HS-27A (cell line): ENCODE results near the gene RFX2.

Source experiments
- DNase-seq: peaks from one replicate; pipeline ENCODE4 v3.0.0-alpha.2; 2012; ENCODE audit warnings: low read depth, missing footprints

The RFX2 gene

DNA sequence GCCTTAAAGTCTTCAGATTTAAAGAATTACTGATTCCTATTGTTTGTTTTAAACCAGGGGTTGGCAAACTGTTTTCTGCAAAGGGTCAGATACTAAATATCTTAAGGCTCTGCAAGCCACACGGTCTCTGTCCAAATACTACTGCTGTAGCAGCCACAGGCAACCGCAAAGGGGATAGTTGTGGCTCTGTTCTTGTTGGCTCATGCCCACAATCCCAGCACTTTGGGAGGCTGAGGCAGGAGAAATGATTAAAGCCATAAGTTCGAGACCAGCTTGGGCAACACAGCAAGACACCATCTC, 154.7 kb downstream of the RFX2 start:
- DNase-seq, result no peak

DNA sequence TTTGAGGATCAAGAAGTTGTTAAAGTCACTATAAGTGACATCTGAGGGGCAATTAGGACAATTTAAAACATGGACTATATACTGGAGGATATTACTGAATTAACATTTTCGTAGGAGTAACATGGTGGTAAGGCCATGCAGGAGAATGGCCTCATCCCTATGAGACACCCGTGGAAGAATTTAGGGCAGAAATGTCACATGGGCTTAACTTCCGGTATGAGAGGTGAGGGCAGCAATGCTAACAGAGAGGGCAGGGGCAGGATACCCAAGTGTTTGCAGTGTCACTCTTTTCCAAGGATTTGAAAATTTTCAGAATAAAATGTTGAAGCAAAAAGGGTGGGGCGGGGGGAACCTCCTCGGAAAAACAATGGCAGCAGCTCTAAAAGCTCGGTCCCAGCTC, 156.0 kb downstream of the RFX2 start:
- no peak for DNase-seq

DNA sequence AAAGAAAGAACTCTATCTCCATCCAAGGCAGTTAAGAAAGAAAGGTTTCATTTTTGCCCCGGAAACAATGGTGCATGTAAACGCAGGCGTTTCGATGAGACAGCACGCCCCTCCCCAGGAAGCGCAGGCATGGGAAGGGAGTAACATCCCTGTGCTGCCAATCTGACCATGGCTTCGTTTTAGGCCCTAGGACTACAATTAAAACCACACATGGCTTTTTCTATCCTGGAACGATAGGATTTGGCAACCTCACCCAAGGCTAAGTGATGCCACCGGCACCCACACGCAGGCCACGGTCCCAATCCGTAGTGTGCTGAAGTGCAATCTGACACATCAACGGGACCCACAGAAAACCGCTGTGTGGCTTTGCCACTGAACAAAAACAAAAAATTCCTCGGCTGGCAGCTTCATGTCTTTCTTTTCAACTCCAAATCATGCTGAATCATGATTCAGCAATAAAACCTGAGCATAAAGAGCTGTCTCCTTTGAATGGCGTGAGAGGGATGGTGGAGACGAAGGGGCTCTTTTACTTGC, 156.6 kb downstream of the RFX2 start:
- no peak for DNase-seq

DNA sequence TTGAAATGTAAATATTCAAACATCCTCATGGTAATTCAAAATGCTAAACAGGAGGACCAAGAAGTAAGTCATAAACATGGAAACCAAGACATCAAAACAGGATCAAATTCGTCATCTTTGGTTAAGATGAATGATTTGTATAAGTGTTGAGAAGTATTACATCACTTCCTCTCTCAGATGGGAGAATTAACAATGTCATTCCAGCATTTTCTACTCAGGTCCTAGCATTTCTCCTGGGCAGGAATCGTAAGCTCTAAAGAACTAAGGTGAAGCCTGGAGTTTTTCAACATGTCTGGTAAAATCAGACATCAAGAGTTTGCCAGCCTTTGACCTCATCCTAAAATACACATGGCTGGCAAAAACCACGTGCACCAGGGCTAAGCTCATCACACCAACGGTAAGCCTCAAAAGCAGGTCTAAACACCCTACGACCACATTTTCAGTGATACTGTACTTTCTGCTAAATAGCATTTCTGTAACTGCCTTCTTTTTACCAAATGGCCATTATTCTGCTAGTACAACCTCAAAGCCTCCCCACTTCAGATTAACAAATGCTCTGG, 157.2 kb downstream of the RFX2 start:
- DNase-seq, result no peak

DNA sequence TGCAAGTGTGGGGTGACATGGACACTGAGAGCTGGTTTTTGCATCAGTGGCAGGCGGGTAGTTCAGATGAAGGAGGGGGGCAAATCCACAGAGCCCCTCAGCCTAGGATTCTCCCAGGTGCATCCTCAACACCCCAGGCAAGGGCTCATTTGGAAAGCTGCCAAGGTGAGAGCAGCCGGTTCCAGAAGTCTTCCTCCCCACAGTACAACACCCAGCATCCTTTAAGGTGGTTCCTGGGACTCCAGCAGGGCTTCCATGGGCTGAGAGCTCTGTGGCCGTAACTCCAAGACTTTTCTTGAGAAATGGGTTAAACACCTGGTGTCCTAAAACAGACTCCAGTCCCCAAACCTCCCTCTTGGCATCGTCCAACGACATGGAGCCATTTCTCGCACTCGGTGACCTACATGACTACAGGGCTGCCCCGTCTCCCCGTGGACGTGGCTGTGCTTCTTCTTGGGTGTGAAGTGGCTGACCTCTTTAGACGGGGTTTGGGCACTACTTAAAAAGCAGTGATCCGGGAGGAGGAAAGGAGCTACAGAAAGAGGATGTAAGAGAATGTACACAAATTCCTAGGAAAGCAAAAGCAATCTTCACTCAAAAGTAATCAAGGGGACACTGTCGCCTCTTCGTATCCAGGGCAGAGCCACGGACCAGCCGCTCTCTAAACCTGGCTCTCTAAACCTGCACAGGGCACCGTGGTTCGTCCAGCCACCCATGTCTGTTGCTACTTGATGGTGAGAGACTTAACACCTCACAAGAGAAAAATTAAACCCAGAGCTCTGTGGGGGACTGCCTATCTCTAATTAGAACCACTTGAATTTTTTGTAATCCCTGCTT, 157.9 kb downstream of the RFX2 start:
- DNase-seq, result no peak

DNA sequence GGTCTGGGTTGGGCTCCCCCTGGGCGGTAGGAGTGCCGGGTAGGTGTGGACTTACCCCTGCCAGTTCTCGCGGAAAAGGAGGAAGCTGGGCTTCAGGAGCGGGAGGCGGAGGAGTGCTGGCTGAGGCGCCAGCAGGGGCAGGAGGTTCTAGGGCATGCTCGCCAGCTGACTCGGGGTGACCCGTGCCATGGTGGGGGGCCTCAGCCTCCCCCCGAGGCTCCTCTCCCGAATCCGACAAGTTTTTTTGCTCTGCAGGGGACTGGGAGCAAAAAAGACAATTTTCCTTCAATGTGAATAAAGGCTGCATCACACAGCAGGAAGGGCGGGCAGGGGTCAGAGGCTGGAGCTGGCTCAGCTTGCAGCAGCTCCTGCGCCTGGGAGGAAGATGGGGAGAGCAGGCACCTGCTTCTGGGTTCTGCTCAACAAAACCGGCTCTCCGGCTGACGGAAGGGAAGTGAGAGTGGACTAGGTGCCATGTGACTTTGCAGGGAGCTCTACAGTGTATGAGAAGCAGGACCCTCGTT, 158.9 kb downstream of the RFX2 start:
- DNase-seq, result no peak

DNA sequence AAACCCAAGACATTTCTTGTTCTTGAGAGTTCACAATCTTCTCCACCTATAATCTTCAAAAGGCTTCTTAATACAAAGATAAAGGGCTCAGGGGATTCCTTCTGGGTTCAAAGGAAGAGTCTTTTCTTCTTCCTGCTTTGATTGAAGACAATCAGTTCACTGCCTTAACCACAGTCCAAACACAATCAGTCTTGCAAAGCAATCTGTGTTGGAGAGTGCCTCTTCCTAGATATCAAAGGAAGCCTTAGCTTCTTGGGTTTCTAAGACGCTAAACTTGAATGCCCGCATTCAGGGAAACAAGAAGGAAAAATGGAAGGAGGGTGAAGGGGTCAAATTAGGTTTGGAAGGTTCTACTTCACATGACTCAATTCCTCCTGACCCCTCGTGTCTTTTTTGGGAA, 159.6 kb downstream of the RFX2 start:
- DNase-seq, result no peak

DNA sequence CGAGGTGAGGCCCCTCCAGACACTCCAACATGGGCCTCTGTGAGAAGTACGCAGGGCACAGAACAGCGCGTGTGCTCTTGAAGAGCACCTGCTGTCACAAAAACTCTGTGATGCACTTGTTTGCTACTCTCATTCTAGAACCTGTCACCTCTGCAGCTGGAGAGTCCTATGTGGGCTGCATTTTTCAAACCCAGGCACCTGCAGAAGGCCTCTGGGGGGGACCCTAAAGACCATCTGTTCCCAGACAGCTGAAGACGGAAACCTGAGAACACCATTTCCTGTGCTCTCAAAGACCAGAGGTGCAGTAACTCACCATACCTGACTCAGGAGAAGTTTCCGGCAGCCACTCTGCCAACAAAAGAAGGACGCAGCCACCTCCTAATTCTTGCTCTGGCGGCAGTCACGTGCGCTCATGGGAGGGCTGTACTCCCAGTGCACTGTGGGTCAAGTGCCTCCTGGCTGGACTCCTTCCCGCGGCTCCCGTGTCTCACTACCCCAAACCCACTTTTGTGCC, 160.5 kb downstream of the RFX2 start:
- DNase-seq, result no peak

DNA sequence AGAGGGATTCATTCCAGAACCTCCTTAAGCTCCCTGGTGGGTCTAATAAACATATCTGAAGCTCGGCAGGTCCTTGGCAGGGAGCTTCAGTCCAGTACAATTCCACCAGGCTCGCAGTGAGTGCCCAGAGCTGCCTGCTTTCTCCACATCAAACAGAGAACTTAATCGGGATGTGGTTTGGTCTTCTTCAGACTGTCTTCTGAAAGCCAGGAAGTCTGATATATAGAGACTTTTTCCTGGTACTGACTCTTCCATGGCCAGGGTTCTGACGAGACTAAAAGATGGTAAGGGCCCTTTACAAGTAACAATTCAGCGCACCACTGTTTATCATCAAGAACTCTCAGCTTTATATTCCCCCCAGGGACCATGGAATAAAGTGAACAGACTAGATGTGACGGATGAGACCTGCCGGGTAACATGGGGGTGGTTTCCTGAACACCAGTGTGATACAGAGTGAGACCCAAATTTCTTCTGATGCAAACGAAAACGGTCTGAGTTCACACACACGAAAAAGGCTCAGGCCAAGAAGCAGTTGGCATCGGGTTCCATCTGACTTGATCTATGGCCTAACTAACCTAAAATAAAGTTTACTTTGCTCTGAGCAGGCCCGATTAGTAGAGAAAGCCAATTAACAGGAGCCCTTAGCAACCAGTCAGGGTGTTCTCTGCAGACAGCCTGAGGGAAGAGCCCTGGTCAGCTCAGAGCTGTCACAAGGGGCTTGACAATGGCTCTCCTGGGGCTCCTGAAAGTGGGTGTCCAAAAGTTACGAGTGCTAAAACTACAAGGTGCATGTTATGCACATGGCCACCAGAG, 161.3 kb downstream of the RFX2 start:
- no peak for DNase-seq

DNA sequence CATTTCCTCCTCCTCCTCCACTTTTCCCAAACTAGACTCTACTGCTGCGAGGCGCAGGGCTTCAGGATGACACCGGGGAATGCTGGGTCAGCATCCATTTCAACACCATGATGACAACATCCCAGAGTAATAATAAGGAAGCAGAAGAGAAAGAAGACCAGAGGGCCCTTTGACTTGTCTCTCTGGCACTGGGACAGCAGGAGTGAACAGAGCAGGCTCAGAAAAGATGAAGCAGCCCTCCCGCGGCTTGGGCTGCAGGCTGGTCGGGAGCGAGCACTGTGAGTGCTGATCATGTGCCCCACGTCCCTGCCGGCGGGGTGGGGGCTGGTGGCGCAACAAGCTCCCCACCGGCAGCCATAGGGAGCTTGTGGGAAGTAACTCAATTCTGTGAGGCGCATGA, 162.9 kb downstream of the RFX2 start:
- no peak for DNase-seq

DNA sequence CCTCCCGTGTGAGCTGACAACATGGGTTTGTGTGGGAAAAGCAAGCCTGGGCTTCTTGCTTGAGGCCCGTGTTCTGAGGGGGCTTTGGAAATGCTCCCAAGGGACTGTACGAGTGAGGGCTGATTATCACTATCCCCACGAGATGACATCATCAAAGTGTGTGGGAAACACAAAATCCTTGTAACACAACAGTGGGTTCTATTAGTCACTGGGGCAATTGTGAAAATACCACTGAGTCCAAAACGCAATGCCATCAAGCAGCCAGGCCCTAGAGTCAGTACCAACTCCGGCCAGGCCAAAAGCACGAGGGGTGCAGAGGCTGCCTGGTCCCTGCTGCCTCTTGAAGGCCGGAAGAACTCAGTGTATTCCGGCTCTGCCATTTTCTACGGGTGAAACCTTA, 166.7 kb downstream of the RFX2 start:
- no peak for DNase-seq
